B cell (primary cell): ENCODE data around the gene SPTBN1. TPM values are rescaled to one million over a fixed set of nuclear protein-coding genes. Genes with fewer than 3 reads are reported as not detected.

Experiments used
- ATAC-seq: fragments of 200-7000 bp; cut with Tn5 transposase; one replicate; pipeline ENCODE4 v1.10.0; 2021; ENCODE audit warnings: low read depth, mild to moderate bottlenecking, moderate number of reproducible peaks, moderate library complexity
- CTCF ChIA-PET: fragments of 350-600 bp; sonication (Branson Sonifier 250); formaldehyde crosslinking; loops from one replicate; lab custom pipeline; 2021; ENCODE audit warnings: antibody characterized with exemption, inconsistent platforms; lab: Charles Lee
- POLR2A ChIA-PET: fragments of 350-600 bp; sonication (Branson Sonifier 250); formaldehyde crosslinking; loops from one replicate; lab custom pipeline; 2021; ENCODE audit warnings: antibody characterized with exemption; lab: Charles Lee
- DNase-seq: peaks from one replicate; pipeline ENCODE4 v3.0.0; 2013
- H2AFZ ChIP-seq: 2 replicates; pipeline ENCODE4 v1.6.1; 2012; ENCODE audit warnings: mild to moderate bottlenecking, low read depth, low read length; ENCODE audit not compliant: insufficient read depth, poor library complexity, severe bottlenecking
- H3K27ac ChIP-seq, 2 donors: 1 replicate in 1 of 2; 2 replicates in 1 of 2; pipeline ENCODE4 v1.5.1; 2012 to 2013; ENCODE audit warnings: low read length in 2 of 2, mild to moderate bottlenecking in 2 of 2, moderate library complexity in 1 of 2
- H3K27me3 ChIP-seq, 4 experiments: fragments of 200-600 bp in 1 of 4; sonication (generic) in 1 of 4; replicated peaks in 1 of 4; 1 replicate in 2 of 4; 2 replicates in 2 of 4; pipeline versions ENCODE4 v1.6.1 to v1.7.0; 2013 to 2016; ENCODE audit warnings: low read length in 3 of 4, mild to moderate bottlenecking in 2 of 4, mixed read lengths in 1 of 4, moderate library complexity in 1 of 4; ENCODE audit not compliant: insufficient read depth in 4 of 4, control insufficient read depth in 3 of 4; ENCODE audit errors: control extremely low read depth in 1 of 4
- H3K36me3 ChIP-seq, 2 experiments: replicated peaks in 1 of 2; 1 replicate in 1 of 2; 2 replicates in 1 of 2; pipeline versions ENCODE4 v1.6.1 to v1.7.1; 2013; ENCODE audit warnings: low read length in 1 of 2; ENCODE audit not compliant: insufficient read depth in 2 of 2, control insufficient read depth in 1 of 2; ENCODE audit errors: control extremely low read depth in 1 of 2, extremely low read depth in 1 of 2
- H3K4me1 ChIP-seq, 2 donors: fragments of 200-600 bp in 1 of 2; sonication (generic) in 1 of 2; 1 replicate in 1 of 2; 2 replicates in 1 of 2; pipeline versions ENCODE4 v1.5.1 to v1.6.1; 2013 to 2017; ENCODE audit warnings: low read length in 2 of 2; ENCODE audit not compliant: control insufficient read depth in 2 of 2, insufficient read depth in 2 of 2
- H3K4me2 ChIP-seq: replicated peaks from 2 replicates; pipeline ENCODE3; 2012; ENCODE audit warnings: mild to moderate bottlenecking, low read depth, low read length; ENCODE audit not compliant: poor library complexity, severe bottlenecking
- H3K4me3 ChIP-seq, 5 experiments: fragments of 200-600 bp in 1 of 5; sonication (generic) in 1 of 5; 1 replicate in 3 of 5; 2 replicates in 2 of 5; pipeline versions ENCODE4 v1.5.1 to v1.7.0; 2011 to 2016; ENCODE audit warnings: low read length in 4 of 5, mild to moderate bottlenecking in 4 of 5, low read depth in 2 of 5, control low read depth in 1 of 5, moderate library complexity in 1 of 5; ENCODE audit not compliant: insufficient read depth in 1 of 5; ENCODE audit errors: control extremely low read depth in 1 of 5, extremely low read depth in 1 of 5
- H3K79me2 ChIP-seq: fragments of 200-600 bp; sonication (generic); one replicate; pipeline ENCODE4 v1.6.0; 2016; ENCODE audit warnings: low read length; ENCODE audit not compliant: control insufficient read depth, insufficient read depth
- H3K9ac ChIP-seq: fragments of 200-600 bp; sonication (generic); 2 replicates; pipeline ENCODE4 v1.6.1; 2017; ENCODE audit warnings: mild to moderate bottlenecking, low read length, moderate library complexity
- H3K9me3 ChIP-seq, 3 donors: one replicate each; pipeline versions ENCODE4 v1.6.1 to v1.7.1; 2013; ENCODE audit warnings: low read length in 2 of 3; ENCODE audit not compliant: control insufficient read depth in 2 of 3, insufficient read depth in 1 of 3; ENCODE audit errors: control extremely low read depth in 1 of 3
- H4K20me1 ChIP-seq: 2 replicates; pipeline ENCODE4 v1.6.0; 2012; ENCODE audit warnings: mild to moderate bottlenecking, low read length; ENCODE audit not compliant: insufficient read depth, control insufficient read depth, poor library complexity, severe bottlenecking
- H3K27ac Mint-ChIP-seq: one replicate; pipeline ENCODE4 v1.8.0; 2021; ENCODE audit warnings: mixed read lengths
- H3K27me3 Mint-ChIP-seq: one replicate; pipeline ENCODE4 v1.8.0; 2021; ENCODE audit warnings: mixed read lengths
- H3K4me1 Mint-ChIP-seq: one replicate; pipeline ENCODE4 v1.8.0; 2021; ENCODE audit warnings: mixed read lengths
- H3K4me3 Mint-ChIP-seq: one replicate; pipeline ENCODE4 v1.8.0; 2021; ENCODE audit warnings: mixed read lengths
- H3K9me3 Mint-ChIP-seq: one replicate; pipeline ENCODE4 v1.8.0; 2022; ENCODE audit warnings: mixed read lengths; ENCODE audit not compliant: insufficient read depth
- EZH2 ChIP-seq: IDR thresholded peaks from 2 replicates; pipeline ENCODE4 v1.6.1; 2012; ENCODE audit warnings: borderline replicate concordance, low read depth, mild to moderate bottlenecking, moderate library complexity, low read length; ENCODE audit not compliant: insufficient read depth, poor library complexity, severe bottlenecking
- WGBS: methylation state at CpG from one replicate; pipeline ENCODE4 v1.1.5; 2013; ENCODE audit warnings: missing lambda C conversion rate; ENCODE audit not compliant: insufficient coverage; 5-methylcytosine and 5-hydroxymethylcytosine counted together
- intact Hi-C: fragments of 100-400 bp; cut with micrococcal nuclease; formaldehyde crosslinking; loops from one replicate; pipeline ENCODE4 v1.10.0; 2022
- polyA plus RNA-seq: library from polyadenylated mRNA; depleted of rRNA; stranded (reverse); fragments of >200 nt; gene quantifications from 2 replicates; pipeline ENCODE4 v1.2.3, GENCODE V29; 2012
- total RNA-seq, 2 donors: library from RNA; stranded (reverse); fragments of 120-200 nt in 1 of 2; gene quantifications; 1 replicate in 1 of 2; 2 replicates in 1 of 2; pipeline versions ENCODE4 v1.2.3 to v1.2.4, GENCODE V29; 2013 to 2022
- TF ChIP-seq, protein P1 (sequence below): fragments of 200-600 bp; IDR thresholded peaks from one replicate; pipeline ENCODE4 v1.8.0; 2022; ENCODE audit warnings: antibody characterized with exemption, mild to moderate bottlenecking

SPTBN1 gene
- total and polyA plus RNA-seq, 2 donors (not counting 1 experiment from before 2014, with no cell fraction given): 43.7 to 144 TPM

DNA sequence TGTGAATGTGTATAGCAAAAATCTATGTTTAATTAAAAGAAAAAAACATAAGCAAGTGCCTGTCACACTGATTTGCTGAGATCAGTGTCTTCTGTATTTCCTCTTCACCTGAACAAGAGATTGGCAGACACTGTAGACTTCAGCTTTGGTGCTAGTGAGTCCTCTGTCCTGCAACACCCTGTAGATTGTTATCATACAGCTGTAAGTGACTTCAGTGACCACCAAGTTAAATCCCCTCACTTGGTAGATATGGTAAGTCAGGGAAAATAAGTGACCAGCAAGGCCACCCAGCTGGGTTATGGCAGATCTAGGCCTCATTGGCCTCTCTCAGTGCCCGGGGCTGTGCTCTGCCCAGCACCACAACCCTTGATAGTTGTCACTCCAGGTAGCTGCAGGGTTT is 147.7 kb downstream of the SPTBN1 start:
- H3K79me2 ChIP-seq: peaks cover 99% of the 10 kb centered on the region
- 86% methylated on average over 1 of the region's 1 CpG for WGBS
- no peak overlapping the region for H2AFZ ChIP-seq
- no peak for ATAC-seq
- H3K9me3 Mint-ChIP-seq: no peaks in the 10 kb centered on the region
- no peak for DNase-seq
- no peaks in the 10 kb centered on the region for H3K9me3 ChIP-seq
- H3K9ac ChIP-seq: no peak overlapping the region
- peaks cover 59 to 61% of the 10 kb centered on the region in 2 donors for H3K4me1 ChIP-seq
- intact Hi-C loops: no loop called here
- TF ChIP-seq, protein P1, sequence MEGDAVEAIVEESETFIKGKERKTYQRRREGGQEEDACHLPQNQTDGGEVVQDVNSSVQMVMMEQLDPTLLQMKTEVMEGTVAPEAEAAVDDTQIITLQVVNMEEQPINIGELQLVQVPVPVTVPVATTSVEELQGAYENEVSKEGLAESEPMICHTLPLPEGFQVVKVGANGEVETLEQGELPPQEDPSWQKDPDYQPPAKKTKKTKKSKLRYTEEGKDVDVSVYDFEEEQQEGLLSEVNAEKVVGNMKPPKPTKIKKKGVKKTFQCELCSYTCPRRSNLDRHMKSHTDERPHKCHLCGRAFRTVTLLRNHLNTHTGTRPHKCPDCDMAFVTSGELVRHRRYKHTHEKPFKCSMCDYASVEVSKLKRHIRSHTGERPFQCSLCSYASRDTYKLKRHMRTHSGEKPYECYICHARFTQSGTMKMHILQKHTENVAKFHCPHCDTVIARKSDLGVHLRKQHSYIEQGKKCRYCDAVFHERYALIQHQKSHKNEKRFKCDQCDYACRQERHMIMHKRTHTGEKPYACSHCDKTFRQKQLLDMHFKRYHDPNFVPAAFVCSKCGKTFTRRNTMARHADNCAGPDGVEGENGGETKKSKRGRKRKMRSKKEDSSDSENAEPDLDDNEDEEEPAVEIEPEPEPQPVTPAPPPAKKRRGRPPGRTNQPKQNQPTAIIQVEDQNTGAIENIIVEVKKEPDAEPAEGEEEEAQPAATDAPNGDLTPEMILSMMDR: no peak
- TF ChIP-seq EZH2: no peak
- peaks cover 96% of the 10 kb centered on the region for H4K20me1 ChIP-seq
- no peaks in the 10 kb centered on the region for H3K27me3 ChIP-seq
- H3K4me2 ChIP-seq: peak overlapping the region; percentile 62
- CTCF ChIA-PET: interaction anchor here (0.6 to 4.1 kb wide), 8 partner anchors 9 to 81 kb away, joined by 3 to 30 read pairs (median 4); no protein-coding TSS in a partner anchor
- no peak overlapping the region for H3K27ac Mint-ChIP-seq
- peaks cover 85% of the 10 kb centered on the region for H3K4me1 Mint-ChIP-seq
- POLR2A ChIA-PET: no interaction called here
- peak overlapping the region in 1 of 2 donors; percentile 60 for H3K27ac ChIP-seq
- H3K36me3 ChIP-seq: peaks cover 0 to 29% of the 10 kb centered on the region in 2 experiments
- H3K4me3 Mint-ChIP-seq: no peak overlapping the region
- no peaks in the 10 kb centered on the region for H3K27me3 Mint-ChIP-seq
- no peak overlapping the region for H3K4me3 ChIP-seq

DNA sequence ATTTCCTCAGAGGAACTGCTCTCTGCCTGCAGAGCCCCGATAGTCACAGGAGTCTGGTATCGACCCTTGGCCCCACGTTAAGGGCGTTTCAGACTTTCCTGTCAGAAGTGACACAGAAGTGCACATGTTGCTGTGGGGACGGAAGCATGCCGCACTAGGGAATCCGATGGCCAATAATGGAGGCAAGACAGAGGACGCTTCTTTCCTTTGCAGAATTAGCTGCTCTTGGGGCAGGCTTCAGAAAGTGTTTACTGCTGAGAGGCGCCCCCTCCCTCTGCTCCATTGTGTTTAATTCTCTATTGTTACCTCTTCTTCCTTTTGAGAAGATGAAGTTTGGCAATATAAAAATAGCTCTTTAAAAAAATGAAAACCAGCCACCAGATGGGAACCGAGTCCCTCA is 148.7 kb downstream of the SPTBN1 start:
- intact Hi-C loops: no loop called here
- no peaks in the 10 kb centered on the region for H3K27me3 ChIP-seq
- peak overlapping the region; percentile 62 for H3K4me2 ChIP-seq
- ATAC-seq (peak; percentile 24), DNase-seq (no peak)
- H3K27me3 Mint-ChIP-seq: no peaks in the 10 kb centered on the region
- CTCF ChIA-PET: interaction anchor here (0.7 to 4.1 kb wide), 6 partner anchors 8 to 89 kb away, joined by 3 to 30 read pairs (median 6); no protein-coding TSS in a partner anchor
- H3K27ac ChIP-seq: peak overlapping the region in 1 of 2 donors; percentile 60
- peaks cover 86% of the 10 kb centered on the region for H3K4me1 Mint-ChIP-seq
- peak overlapping the region in 2 of 5 experiments; percentile 2 to 4 for H3K4me3 ChIP-seq
- peak overlapping the region; percentile 70 for H3K27ac Mint-ChIP-seq
- POLR2A ChIA-PET: interaction anchor here (0.6 kb wide), 1 partner anchor 25 kb away, joined by 5 read pairs; no protein-coding TSS in a partner anchor
- H4K20me1 ChIP-seq: peaks cover 96% of the 10 kb centered on the region
- 12% methylated on average over 7 of the region's 10 CpGs for WGBS
- peaks cover 99% of the 10 kb centered on the region for H3K79me2 ChIP-seq
- H3K9me3 Mint-ChIP-seq: no peaks in the 10 kb centered on the region
- TF ChIP-seq, protein P1: no peak
- TF ChIP-seq EZH2: no peak
- peak overlapping the region; percentile 43 for H3K9ac ChIP-seq
- H3K4me1 ChIP-seq: peaks cover 67% of the 10 kb centered on the region in 2 donors
- H2AFZ ChIP-seq: no peak overlapping the region
- no peaks in the 10 kb centered on the region for H3K9me3 ChIP-seq
- peaks cover 0 to 18% of the 10 kb centered on the region in 2 experiments for H3K36me3 ChIP-seq
- H3K4me3 Mint-ChIP-seq: peak overlapping the region; percentile 70
